HCT116 (cell line): ENCODE data around the gene STARD4.

Experiments used
- CTCF ChIP-seq, 3 experiments: fragments of 200-600 bp in 1 of 3; sonication (generic) in 1 of 3; IDR thresholded peaks in 2 of 3; conservative IDR thresholded peaks in 1 of 3; 2 replicates each; pipeline ENCODE4 v1.5.1; 2012 to 2017; ENCODE audit warnings: low read depth in 2 of 3, low read length in 2 of 3, antibody characterized with exemption in 1 of 3, borderline replicate concordance in 1 of 3, control low read depth in 1 of 3, mild to moderate bottlenecking in 1 of 3, mixed read lengths in 1 of 3, mixed run types in 1 of 3, moderate library complexity in 1 of 3; ENCODE audit not compliant: insufficient read depth in 1 of 3
- EZH2 ChIP-seq: fragments of 200-600 bp; sonication (generic); IDR thresholded peaks from 2 replicates; pipeline ENCODE4 v1.6.1; 2017; ENCODE audit warnings: antibody characterized with exemption, mixed run types
- REST ChIP-seq: IDR thresholded peaks from 2 replicates; pipeline ENCODE4 v1.6.1; 2012; ENCODE audit warnings: low read depth
- TF ChIP-seq, protein P1 (sequence below): IDR thresholded peaks from 2 replicates; pipeline ENCODE4 v1.6.1; 2011; ENCODE audit warnings: mild to moderate bottlenecking, low read length, moderate library complexity; ENCODE audit not compliant: insufficient replicate concordance; ENCODE audit errors: extremely low read depth

DNA sequence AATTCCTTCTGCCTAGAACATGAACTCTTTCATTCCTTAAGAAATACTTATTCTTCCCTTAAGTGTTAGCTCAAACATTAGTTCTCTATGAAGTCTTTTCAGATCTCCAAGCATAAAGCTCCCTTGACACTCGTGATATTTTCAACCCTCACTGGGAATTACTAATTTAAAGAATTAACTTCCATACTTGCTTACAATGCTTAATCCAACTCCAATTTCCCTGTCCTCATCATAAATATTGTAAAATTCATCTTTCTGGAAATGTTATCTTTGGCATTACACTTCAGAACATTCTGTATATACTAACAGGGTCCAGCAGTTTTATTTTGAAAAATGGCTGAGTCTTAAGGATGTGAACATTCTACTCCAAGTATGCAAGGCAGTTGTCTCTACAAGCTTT lies 7.2 kb downstream of the STARD4 start:
- TF ChIP-seq CTCF (IDR thresholded peaks at IDR 0.05 in 2 of 3, conservative IDR thresholded peaks at IDR 0.05 in 1 of 3; ENCODE audit: borderline replicate concordance in 1 of 3, insufficient read depth in 1 of 3, low read depth in 2 of 3, low read length in 2 of 3) (no peak), REST (no peak), EZH2 (no peak)
- TF ChIP-seq, protein P1, sequence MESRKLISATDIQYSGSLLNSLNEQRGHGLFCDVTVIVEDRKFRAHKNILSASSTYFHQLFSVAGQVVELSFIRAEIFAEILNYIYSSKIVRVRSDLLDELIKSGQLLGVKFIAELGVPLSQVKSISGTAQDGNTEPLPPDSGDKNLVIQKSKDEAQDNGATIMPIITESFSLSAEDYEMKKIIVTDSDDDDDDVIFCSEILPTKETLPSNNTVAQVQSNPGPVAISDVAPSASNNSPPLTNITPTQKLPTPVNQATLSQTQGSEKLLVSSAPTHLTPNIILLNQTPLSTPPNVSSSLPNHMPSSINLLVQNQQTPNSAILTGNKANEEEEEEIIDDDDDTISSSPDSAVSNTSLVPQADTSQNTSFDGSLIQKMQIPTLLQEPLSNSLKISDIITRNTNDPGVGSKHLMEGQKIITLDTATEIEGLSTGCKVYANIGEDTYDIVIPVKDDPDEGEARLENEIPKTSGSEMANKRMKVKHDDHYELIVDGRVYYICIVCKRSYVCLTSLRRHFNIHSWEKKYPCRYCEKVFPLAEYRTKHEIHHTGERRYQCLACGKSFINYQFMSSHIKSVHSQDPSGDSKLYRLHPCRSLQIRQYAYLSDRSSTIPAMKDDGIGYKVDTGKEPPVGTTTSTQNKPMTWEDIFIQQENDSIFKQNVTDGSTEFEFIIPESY, result no peak
